SU-DHL-6 (cell line): ENCODE measurements around the gene DUSP12.

ENCODE experiments used
- H2AFZ ChIP-seq: fragments of 200-600 bp; sonication (generic); 2 replicates; pipeline ENCODE4 v1.6.1; 2014; ENCODE audit warnings: low read depth, mild to moderate bottlenecking, moderate library complexity, mixed read lengths, antibody characterized with exemption, low read length; ENCODE audit not compliant: severe bottlenecking
- H3F3A ChIP-seq: fragments of 200-600 bp; shearing (Covaris generic); 2 replicates; pipeline ENCODE4 v1.6.0; 2016; ENCODE audit warnings: antibody characterized with exemption, mild to moderate bottlenecking; ENCODE audit not compliant: insufficient read depth
- H3K27ac ChIP-seq: fragments of 200-600 bp; sonication (generic); 2 replicates; pipeline ENCODE4 v1.5.1; 2016; ENCODE audit warnings: low read depth, mild to moderate bottlenecking, low read length, moderate library complexity, mixed read lengths
- H3K27me3 ChIP-seq: fragments of 200-600 bp; sonication (generic), shearing (Covaris generic); 2 replicates; pipeline ENCODE4 v1.6.0; 2014; ENCODE audit warnings: mild to moderate bottlenecking, low read length
- H3K36me3 ChIP-seq: fragments of 200-600 bp; sonication (generic); 2 replicates; pipeline ENCODE4 v1.6.1; 2014; ENCODE audit warnings: mild to moderate bottlenecking, low read length, mixed read lengths
- H3K4me2 ChIP-seq: fragments of 300-600, 200-600 bp; shearing (Covaris generic), sonication (generic); 2 replicates; pipeline ENCODE4 v1.6.0; 2014; ENCODE audit warnings: low read length, low read depth, mild to moderate bottlenecking; ENCODE audit not compliant: poor library complexity, severe bottlenecking
- H3K4me3 ChIP-seq: fragments of 200-600 bp; sonication (generic); 2 replicates; pipeline ENCODE4 v1.5.1; 2014; ENCODE audit warnings: antibody characterized with exemption, low read length, mild to moderate bottlenecking, mixed read lengths; ENCODE audit not compliant: insufficient read depth, poor library complexity, severe bottlenecking
- H3K79me2 ChIP-seq: fragments of 200-600 bp; sonication (generic); 2 replicates; pipeline ENCODE4 v1.6.1; 2014; ENCODE audit warnings: mild to moderate bottlenecking, low read length, moderate library complexity; ENCODE audit not compliant: insufficient read depth
- H3K9ac ChIP-seq: fragments of 200-600 bp; sonication (generic); 2 replicates; pipeline ENCODE4 v1.7.0; 2014; ENCODE audit warnings: mild to moderate bottlenecking, low read length
- H3K9me2 ChIP-seq: fragments of 200-600 bp; sonication (generic); replicated peaks from 2 replicates; pipeline ENCODE4 v1.6.1; 2014; ENCODE audit warnings: low read length; ENCODE audit not compliant: insufficient read depth
- H3K9me3 ChIP-seq: fragments of 200-600 bp; sonication (generic); 2 replicates; pipeline ENCODE4 v1.6.1; 2014; ENCODE audit warnings: low read length, mixed read lengths; ENCODE audit not compliant: insufficient read depth
- H4K20me1 ChIP-seq: fragments of 200-600 bp; sonication (generic); 2 replicates; pipeline ENCODE4 v1.6.1; 2014; ENCODE audit warnings: low read depth, mild to moderate bottlenecking, antibody characterized with exemption, low read length, moderate library complexity, mixed read lengths
- EZH2phosphoT487 ChIP-seq: fragments of 200-600 bp; sonication (generic), shearing (Covaris generic); conservative IDR thresholded peaks from 2 replicates; pipeline ENCODE4 v1.6.1; 2018; ENCODE audit warnings: mild to moderate bottlenecking, antibody characterized with exemption, low read length, moderate library complexity, mixed read lengths
- TF ChIP-seq, protein P1 (sequence below): fragments of 200-600 bp; sonication (generic); IDR thresholded peaks from one replicate; pipeline ENCODE4 v1.5.1; 2017; ENCODE audit warnings: antibody characterized with exemption, mild to moderate bottlenecking, low read length, moderate library complexity; ENCODE audit not compliant: insufficient read depth, poor library complexity, severe bottlenecking

DUSP12 gene

DNA sequence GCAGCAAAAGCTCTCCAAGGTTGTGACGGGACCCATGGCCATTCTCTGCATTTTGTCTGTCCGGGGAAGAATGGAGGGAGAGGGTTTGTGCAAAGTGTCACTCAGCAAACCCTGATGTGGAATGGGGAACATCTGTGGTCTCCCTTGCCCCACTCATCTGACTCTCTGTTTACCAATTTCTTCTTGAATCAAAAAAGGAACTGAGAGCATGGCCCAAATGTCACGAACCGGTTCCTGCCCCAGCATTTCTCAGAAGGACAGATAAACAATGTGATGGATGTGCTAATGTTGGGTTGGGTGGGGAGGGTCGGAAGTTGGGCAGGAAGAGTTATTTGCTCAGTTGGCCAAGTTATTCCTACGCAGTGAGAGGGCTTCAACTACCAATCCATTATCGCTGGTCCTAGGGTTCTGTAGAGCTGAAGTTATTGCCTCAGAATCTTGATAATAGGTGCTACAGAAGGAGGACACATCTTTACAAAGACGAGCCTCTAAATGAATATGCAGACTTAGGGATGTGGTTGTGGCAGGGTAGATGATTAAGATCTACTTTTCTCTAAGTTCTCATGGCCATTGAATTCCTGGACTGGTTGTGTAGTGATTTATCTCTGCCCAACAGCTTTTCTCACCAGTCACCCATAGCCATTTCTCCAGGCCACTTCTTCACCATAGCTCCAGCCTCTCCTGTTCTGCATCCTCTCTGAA, 9.6 kb upstream of the DUSP12 start:
- no peak overlapping the region for H3K4me2 ChIP-seq

DNA sequence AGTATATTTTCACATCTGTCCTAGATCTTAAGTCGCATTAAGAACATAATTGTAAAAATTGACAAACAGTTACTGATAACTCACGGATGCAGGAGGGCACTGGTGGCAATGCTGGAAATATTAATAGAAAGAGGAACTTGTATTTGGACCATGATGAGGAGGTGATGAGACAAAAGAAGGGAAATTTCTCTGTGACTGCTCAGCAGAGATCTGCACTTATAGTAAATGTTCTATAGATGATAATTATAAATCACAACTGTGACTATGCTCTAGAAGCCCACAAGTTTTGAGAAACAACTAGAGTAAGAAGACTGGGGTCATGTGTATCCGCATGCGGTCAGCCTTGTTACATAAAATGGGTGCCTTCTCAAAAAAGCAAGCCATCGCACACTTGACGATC, 8.7 kb upstream of the DUSP12 start:
- Histone ChIP-seq H3K9ac (no peak overlapping the region), H4K20me1 (no peaks in the 10 kb centered on the region), H3K79me2 (no peaks in the 10 kb centered on the region), H3K9me2 (no peaks in the 10 kb centered on the region), H3K36me3 (no peaks in the 10 kb centered on the region), H3K4me3 (no peak overlapping the region), H3K4me2 (no peak overlapping the region), H3F3A (peaks cover 6% of the 10 kb centered on the region; the same call in 1 of the 2 replicates), H3K27me3 (no peaks in the 10 kb centered on the region), H3K27ac (no peak overlapping the region), H2AFZ (no peak overlapping the region), H3K9me3 (no peaks in the 10 kb centered on the region)
- TF ChIP-seq EZH2phosphoT487 = no peak
- TF ChIP-seq, protein P1, sequence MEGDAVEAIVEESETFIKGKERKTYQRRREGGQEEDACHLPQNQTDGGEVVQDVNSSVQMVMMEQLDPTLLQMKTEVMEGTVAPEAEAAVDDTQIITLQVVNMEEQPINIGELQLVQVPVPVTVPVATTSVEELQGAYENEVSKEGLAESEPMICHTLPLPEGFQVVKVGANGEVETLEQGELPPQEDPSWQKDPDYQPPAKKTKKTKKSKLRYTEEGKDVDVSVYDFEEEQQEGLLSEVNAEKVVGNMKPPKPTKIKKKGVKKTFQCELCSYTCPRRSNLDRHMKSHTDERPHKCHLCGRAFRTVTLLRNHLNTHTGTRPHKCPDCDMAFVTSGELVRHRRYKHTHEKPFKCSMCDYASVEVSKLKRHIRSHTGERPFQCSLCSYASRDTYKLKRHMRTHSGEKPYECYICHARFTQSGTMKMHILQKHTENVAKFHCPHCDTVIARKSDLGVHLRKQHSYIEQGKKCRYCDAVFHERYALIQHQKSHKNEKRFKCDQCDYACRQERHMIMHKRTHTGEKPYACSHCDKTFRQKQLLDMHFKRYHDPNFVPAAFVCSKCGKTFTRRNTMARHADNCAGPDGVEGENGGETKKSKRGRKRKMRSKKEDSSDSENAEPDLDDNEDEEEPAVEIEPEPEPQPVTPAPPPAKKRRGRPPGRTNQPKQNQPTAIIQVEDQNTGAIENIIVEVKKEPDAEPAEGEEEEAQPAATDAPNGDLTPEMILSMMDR = no peak

More for the DNA sequence above, 9.6 kb upstream of the DUSP12 start:
- Histone ChIP-seq H3K9me2 (no peaks in the 10 kb centered on the region), H3K36me3 (no peaks in the 10 kb centered on the region), H3F3A (peaks cover 6% of the 10 kb centered on the region; the same call in 1 of the 2 replicates), H4K20me1 (no peaks in the 10 kb centered on the region), H3K9ac (no peak overlapping the region), H3K4me3 (no peak overlapping the region), H3K27ac (no peak overlapping the region), H3K27me3 (no peaks in the 10 kb centered on the region), H3K79me2 (no peaks in the 10 kb centered on the region), H2AFZ (no peak overlapping the region), H3K9me3 (no peaks in the 10 kb centered on the region)
- TF ChIP-seq EZH2phosphoT487 = no peak

DNA sequence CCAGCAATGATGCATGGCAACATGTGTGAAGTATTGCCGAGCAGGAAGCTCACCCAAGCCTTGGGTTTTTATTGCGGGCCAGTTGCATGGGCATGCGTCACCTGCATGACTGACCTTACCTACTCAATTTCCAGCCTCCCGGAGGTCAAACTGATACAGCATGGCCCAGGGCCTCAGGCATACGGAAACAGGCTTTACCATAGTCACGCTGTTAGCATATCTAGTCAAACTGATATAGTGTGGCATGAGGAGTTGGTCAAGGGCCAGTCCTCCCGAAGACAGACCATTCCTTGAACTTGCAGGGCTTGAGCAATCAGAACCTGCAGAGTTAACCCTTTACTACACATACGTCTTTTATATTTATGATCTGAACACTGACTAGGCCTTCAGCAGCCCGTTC, 6.4 kb upstream of the DUSP12 start:
- H3K9me3 ChIP-seq = no peaks in the 10 kb centered on the region
- no peak overlapping the region for H3K4me3 ChIP-seq
- H3K4me2 ChIP-seq = no peak overlapping the region
- H3F3A ChIP-seq = peaks cover 6% of the 10 kb centered on the region; the same call in 1 of the 2 replicates
- no peaks in the 10 kb centered on the region for H4K20me1 ChIP-seq
- no peaks in the 10 kb centered on the region for H3K79me2 ChIP-seq
- no peak for TF ChIP-seq EZH2phosphoT487
- TF ChIP-seq, protein P1 = no peak
- H3K27me3 ChIP-seq = no peaks in the 10 kb centered on the region
- H2AFZ ChIP-seq = no peak overlapping the region
- no peaks in the 10 kb centered on the region for H3K36me3 ChIP-seq
- no peaks in the 10 kb centered on the region for H3K9me2 ChIP-seq
- H3K27ac ChIP-seq = no peak overlapping the region
- no peak overlapping the region for H3K9ac ChIP-seq

DNA sequence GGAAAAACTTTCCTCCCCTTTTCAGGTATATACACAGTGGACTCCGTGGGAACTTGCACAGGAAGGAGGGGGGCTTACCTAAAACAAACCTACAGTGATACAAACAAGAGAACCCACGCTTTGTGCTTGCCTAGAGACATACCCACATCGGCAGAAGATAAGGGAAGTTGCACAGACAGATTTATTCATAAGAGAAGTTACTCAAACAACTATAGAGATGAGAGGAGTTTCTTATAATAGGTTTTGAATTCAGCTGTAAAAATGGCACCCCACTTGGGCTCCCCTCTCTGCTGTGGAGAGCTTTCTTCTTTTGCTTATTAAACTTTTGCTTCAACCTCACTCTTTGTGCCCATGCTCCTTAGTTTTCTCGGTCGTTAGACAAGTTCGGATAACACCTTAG, 1.8 kb upstream of the DUSP12 start:
- Histone ChIP-seq H3K4me3 (no peak overlapping the region), H3K27ac (no peak overlapping the region), H2AFZ (no peak overlapping the region), H3K4me2 (no peak overlapping the region), H3K27me3 (no peaks in the 10 kb centered on the region), H3K9me3 (no peaks in the 10 kb centered on the region), H3K79me2 (peaks cover 27% of the 10 kb centered on the region), H3K9ac (no peak overlapping the region), H4K20me1 (no peaks in the 10 kb centered on the region), H3K36me3 (peaks cover 7% of the 10 kb centered on the region; the same call in 1 of the 2 replicates), H3K9me2 (no peaks in the 10 kb centered on the region), H3F3A (peaks cover 9% of the 10 kb centered on the region; the same call in 1 of the 2 replicates)
- no peak for TF ChIP-seq EZH2phosphoT487
